Fibroblast of skin of right biceps (primary cell): ENCODE data around the gene TMEM145.

ENCODE experiments used
- DNase-seq: peaks from one replicate; pipeline ENCODE4 v3.0.0-alpha.2; 2013

The TMEM145 gene

GRCh38 chr19:42290136-42290522 is 23.0 kb upstream of the TMEM145 start:
- DNase-seq: no peak

DNA sequence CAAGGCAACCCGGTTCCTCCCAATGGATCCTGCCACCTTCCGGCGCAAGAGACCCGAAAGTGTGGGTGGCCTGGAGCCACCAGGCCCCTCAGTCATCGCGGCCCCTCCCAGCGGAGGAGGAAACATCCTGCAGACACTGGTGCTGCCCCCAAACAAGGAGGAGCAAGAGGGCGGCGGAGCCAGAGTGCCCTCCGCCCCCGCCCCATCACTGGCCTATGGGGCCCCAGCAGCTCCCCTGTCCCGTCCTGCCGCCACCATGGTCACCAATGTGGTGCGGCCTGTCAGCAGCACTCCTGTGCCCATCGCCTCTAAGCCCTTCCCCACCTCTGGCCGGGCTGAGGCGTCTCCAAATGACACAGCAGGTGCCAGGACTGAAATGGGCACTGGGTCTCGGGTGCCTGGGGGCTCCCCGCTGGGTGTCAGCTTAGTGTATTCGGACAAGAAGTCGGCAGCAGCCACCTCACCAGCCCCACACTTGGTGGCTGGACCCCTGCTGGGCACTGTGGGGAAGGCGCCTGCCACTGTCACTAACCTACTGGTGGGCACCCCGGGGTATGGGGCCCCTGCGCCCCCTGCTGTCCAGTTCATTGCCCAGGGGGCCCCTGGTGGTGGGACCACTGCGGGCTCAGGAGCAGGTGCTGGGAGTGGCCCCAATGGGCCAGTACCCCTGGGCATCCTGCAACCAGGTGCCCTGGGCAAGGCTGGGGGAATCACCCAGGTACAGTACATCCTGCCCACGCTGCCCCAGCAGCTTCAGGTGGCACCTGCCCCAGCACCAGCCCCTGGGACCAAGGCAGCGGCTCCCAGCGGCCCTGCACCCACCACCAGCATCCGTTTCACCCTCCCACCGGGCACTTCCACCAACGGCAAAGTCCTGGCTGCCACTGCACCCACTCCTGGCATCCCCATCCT is 22.3 kb upstream of the TMEM145 start:
- DNase-seq: peak; percentile 49

DNA sequence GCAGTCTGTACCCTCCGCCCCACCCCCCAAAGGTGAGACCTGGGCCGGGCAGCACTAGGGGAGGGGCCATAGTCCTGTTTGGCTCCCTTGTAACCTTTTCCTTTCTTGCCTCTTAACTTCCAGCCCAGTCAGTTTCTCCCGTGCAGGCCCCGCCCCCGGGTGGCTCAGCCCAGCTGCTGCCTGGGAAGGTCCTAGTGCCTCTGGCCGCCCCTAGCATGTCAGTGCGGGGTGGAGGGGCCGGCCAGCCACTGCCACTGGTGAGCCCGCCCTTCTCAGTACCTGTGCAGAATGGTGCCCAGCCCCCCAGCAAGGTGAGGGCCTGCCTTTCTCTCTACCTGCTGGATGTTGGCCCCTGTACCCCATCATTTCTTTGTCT is 21.7 kb upstream of the TMEM145 start:
- DNase-seq: no peak

DNA sequence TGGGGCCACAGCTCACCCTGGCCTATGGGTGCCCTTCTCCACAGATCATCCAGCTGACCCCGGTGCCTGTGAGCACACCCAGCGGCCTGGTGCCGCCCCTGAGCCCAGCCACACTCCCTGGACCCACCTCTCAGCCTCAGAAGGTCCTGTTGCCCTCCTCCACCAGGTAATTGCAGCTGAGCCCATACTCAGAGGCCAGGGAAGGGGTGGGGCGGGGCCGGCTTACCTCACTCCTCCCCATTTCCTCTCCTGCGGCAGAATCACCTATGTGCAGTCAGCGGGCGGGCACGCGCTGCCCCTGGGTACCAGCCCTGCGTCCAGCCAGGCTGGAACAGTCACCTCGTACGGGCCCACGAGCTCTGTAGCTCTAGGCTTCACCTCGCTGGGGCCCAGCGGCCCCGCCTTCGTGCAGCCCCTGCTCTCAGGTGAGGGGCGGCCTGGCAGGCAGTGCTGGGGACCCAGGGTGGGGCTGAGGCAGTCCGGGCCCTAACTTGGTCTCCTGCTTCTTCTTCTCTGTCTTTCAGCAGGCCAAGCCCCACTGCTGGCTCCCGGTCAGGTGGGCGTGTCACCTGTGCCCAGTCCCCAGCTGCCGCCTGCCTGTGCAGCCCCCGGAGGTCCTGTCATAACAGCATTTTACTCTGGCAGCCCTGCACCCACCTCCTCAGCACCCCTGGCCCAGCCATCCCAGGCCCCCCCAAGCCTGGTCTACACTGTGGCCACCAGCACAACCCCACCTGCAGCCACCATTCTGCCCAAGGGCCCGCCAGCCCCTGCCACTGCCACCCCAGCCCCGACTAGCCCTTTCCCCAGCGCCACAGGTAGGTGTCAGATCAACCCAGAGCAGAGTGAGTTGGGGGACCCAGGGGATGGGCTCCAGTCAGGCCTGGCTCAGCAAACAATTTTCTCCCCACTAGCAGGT is 20.8 kb upstream of the TMEM145 start:
- DNase-seq: no peak

GRCh38 chr19:42292963-42293362 is 20.1 kb upstream of the TMEM145 start:
- DNase-seq: no peak

- DNase-seq: no peak
Observed at GRCh38 chr19:42293540-42293939, 19.6 kb upstream of the TMEM145 start.

DNA sequence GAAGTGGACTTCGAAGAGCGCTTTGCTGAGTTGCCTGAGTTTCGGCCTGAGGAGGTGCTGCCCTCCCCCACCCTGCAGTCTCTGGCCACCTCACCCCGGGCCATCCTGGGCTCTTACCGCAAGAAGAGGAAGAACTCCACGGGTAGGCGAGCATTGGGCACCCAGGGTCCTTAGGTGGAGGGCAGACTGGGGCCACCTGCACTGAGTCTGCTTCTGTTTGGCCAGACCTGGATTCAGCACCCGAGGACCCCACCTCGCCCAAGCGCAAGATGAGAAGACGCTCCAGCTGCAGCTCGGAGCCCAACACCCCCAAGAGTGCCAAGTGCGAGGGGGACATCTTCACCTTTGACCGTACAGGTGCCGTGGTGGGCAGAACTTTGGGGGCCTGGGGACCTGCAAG is 19.2 kb upstream of the TMEM145 start:
- DNase-seq: no peak

- no peak for DNase-seq
Observed at GRCh38 chr19:42294471-42295137, 18.5 kb upstream of the TMEM145 start.

DNA sequence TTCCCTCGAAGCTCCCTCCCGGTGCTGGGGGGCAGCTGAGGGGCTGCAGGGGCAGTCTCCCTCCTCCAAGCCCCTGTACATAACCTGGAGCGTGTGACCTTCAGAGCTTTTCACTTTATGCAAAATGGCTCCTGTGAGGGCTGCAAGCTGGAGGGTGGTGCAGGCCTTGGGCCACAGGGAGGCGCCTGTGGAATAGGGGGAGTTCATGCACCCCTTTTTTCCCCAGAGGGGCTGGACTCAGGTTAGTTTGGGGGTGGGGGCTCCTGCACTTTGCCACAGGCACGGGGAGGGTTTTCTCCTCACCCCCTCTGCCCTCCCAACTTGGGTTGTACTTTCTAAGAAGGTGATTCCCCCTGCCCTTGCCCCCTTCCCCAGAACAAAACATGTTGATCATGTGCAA is 17.8 kb upstream of the TMEM145 start:
- DNase-seq: no peak

- peak; percentile 61 for DNase-seq
Observed at GRCh38 chr19:42295831-42296525, 17.1 kb upstream of the TMEM145 start.

- DNase-seq: no peak
Observed at GRCh38 chr19:42297039-42297438, 16.1 kb upstream of the TMEM145 start.

- DNase-seq: no peak
Observed at GRCh38 chr19:42301646-42302203, 11.4 kb upstream of the TMEM145 start, which contains the start of gene PRR19. Gene PRR19, plus strand, starts transcription at chr19:42302132. Its CDS starts 7,453 bp downstream, at chr19:42309585.

- DNase-seq: no peak
Observed at GRCh38 chr19:42303101-42303464, 10.0 kb upstream of the TMEM145 start.

DNA sequence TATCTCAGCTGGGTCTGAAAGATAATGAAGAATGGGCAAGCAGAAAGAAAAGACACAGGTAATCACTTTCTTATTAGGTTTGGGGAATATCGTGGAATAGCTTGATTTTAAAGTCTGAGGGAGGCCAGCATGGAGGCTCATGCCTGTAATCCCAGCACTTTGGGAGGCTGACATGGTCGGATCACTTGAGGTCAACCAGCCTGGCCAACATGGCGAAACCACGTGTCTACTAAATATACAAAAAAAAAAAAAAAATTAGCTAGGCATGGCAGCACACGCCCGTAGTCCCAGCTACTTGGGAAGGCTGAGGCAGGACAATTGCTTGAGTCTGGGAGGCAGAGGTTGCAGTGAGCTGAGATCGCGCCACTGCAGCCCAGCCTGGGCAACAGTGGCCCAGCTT is 9.2 kb upstream of the TMEM145 start:
- no peak for DNase-seq

GRCh38 chr19:42306646-42307045 is 6.5 kb upstream of the TMEM145 start:
- DNase-seq: no peak

GRCh38 chr19:42309686-42310085 is 3.4 kb upstream of the TMEM145 start:
- DNase-seq: no peak

GRCh38 chr19:42311657-42312056 is 1.5 kb upstream of the TMEM145 start:
- no peak for DNase-seq

GRCh38 chr19:42312370-42312769 is 739 bp upstream of the TMEM145 start:
- DNase-seq: no peak

- DNase-seq: no peak
Observed at GRCh38 chr19:42313840-42314755, 989 bp downstream of the TMEM145 start.

- DNase-seq: no peak
Observed at GRCh38 chr19:42315024-42315423, 1.9 kb downstream of the TMEM145 start.
